ENCODE results near the gene FOXJ3. TPM values are rescaled to one million over a fixed set of nuclear protein-coding genes. Genes with fewer than 3 reads are reported as not detected.

FOXJ3 gene
- total RNA-seq, 2 donors from 2014 or later = 36.7 to 38.6 TPM

GRCh38 chr1:42267904-42268303 lies 67.1 kb downstream of the FOXJ3 start:
- no peaks in the 10 kb centered on the region for H3K27me3 ChIP-seq

DNA sequence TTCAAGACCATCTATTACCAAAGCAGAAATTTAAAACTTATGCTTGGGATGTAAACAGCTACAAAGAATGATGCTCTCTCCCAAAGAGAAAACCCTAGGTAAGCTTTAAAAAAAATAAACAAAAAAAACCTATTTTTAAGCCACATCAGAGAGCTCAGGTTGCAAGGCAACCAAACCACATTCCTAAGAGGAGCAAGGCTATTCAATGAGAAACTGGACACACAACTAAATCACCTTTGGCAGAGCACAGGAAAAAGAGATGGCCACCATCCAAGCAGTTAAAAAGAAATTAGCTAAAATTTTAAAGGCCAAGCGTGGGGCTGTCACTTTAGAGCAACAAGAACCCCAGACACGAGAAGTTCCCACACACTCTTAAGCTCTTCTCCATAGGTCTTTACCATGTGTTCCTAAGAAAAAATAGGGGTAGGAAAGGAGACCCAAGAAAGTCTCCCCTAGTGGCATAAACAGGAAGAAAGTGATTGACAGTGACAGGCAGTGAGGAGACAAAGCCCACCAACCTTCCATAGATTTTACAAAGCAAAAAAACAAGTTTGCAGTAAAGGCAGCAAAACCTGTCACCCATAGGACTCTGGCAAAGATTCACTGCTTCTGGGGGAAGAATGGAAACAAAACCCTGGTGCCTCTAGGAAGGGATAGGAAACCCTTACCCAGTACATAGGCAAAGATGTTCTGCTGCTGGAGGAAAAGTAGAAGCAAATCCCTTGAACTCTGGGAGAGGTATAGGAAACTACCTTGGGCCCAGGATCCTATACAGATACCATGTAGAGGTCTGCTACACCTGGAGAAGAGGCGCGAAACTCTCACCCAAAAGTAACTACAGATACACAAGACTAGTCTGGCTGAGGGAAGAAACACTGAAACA lies 68.5 kb downstream of the FOXJ3 start:
- TF ChIP-seq, protein P1, sequence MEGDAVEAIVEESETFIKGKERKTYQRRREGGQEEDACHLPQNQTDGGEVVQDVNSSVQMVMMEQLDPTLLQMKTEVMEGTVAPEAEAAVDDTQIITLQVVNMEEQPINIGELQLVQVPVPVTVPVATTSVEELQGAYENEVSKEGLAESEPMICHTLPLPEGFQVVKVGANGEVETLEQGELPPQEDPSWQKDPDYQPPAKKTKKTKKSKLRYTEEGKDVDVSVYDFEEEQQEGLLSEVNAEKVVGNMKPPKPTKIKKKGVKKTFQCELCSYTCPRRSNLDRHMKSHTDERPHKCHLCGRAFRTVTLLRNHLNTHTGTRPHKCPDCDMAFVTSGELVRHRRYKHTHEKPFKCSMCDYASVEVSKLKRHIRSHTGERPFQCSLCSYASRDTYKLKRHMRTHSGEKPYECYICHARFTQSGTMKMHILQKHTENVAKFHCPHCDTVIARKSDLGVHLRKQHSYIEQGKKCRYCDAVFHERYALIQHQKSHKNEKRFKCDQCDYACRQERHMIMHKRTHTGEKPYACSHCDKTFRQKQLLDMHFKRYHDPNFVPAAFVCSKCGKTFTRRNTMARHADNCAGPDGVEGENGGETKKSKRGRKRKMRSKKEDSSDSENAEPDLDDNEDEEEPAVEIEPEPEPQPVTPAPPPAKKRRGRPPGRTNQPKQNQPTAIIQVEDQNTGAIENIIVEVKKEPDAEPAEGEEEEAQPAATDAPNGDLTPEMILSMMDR (IDR thresholded peaks at IDR 0.05) = no peak

More at GRCh38 chr1:42267904-42268303, 67.1 kb downstream of the FOXJ3 start:
- H3K4me1 ChIP-seq = peaks cover 0 to 22% of the 10 kb centered on the region in 2 donors
- no peak overlapping the region for H3K27ac ChIP-seq
- no peaks in the 10 kb centered on the region for H3K36me3 ChIP-seq
- H3K9me3 ChIP-seq = no peaks in the 10 kb centered on the region
- DNase-seq (ENCODE audit: low spot score) = no peak
- H3K4me3 ChIP-seq = no peak overlapping the region
- TF ChIP-seq, protein P1 (IDR thresholded peaks at IDR 0.05) = no peak

GRCh38 chr1:42264511-42265190 lies 70.4 kb downstream of the FOXJ3 start:
- H3K4me1 ChIP-seq = peaks cover 0 to 27% of the 10 kb centered on the region in 2 donors
- DNase-seq (ENCODE audit: low spot score) = no peak
- no peaks in the 10 kb centered on the region for H3K36me3 ChIP-seq
- no peaks in the 10 kb centered on the region for H3K27me3 ChIP-seq
- TF ChIP-seq, protein P1 (IDR thresholded peaks at IDR 0.05) = no peak
- H3K4me3 ChIP-seq = no peak overlapping the region
- H3K9me3 ChIP-seq = no peaks in the 10 kb centered on the region
- no peak overlapping the region for H3K27ac ChIP-seq

More for the DNA sequence above, 68.5 kb downstream of the FOXJ3 start:
- no peaks in the 10 kb centered on the region for H3K36me3 ChIP-seq
- no peaks in the 10 kb centered on the region for H3K27me3 ChIP-seq
- DNase-seq (ENCODE audit: low spot score) = no peak
- H3K9me3 ChIP-seq = no peaks in the 10 kb centered on the region
- no peak overlapping the region for H3K27ac ChIP-seq
- peaks cover 0 to 16% of the 10 kb centered on the region in 2 donors for H3K4me1 ChIP-seq
- H3K4me3 ChIP-seq = no peak overlapping the region

DNA sequence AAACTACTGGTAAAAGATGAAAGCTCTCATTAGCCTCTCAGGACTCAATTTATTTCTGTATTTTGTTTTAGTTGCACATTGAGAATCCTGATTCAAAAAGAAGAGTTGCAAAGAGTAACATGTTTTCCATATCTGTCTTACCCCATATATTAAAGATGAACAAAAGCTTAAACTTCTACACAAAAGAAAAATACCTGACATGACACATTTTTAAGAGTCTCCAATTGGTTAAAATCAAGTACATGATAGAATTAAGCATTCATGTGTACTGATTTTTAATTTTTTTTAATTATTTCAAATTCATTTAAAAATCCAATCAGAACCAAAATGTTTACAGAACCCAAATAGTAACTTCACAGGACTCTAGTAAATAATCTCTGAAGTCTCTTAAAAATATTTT lies 72.0 kb downstream of the FOXJ3 start:
- TF ChIP-seq, protein P1 (IDR thresholded peaks at IDR 0.05) = no peak
- Histone ChIP-seq H3K27me3 (no peaks in the 10 kb centered on the region), H3K36me3 (no peaks in the 10 kb centered on the region), H3K9me3 (no peaks in the 10 kb centered on the region), H3K4me3 (no peak overlapping the region), H3K27ac (no peak overlapping the region), H3K4me1 (peaks cover 0 to 41% of the 10 kb centered on the region in 2 donors)
- DNase-seq (ENCODE audit: low spot score) = no peak

DNA sequence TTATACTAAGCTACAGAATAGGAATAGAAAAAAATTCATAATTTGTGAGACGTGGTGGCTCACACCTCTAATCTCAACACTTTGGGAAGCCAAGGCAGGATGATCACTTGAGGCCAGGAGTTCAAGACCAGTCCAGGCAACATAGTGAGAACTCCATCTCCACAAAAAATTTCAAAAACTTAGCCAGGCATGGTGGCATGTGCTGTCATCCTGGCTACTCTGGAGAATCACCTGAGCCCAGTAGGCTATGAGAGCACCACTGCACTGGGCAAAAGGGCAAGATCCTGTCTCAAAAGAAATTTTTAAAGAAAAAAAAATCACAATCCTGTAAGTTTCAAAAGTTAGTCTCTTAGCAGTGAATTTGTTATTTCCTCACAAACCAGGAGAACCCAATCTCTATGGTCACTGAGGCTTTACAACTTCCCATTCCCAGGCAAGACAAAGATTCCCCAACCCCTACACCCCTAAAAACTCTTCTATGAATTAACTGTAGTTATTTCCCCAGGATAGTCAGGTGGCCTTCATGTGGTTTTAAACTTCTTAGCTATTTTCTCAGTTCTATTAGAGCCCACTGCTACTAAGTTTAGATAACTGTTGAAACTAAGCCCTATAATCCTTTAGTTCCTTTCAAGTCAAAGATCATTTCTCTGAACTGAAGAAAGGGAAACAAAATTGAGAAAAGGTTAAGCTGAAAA lies 74.5 kb downstream of the FOXJ3 start:
- H3K27ac ChIP-seq = no peak overlapping the region
- DNase-seq (ENCODE audit: low spot score) = no peak
- TF ChIP-seq, protein P1 (IDR thresholded peaks at IDR 0.05) = no peak
- H3K27me3 ChIP-seq = no peaks in the 10 kb centered on the region
- H3K36me3 ChIP-seq = no peaks in the 10 kb centered on the region
- peaks cover 0 to 31% of the 10 kb centered on the region in 2 donors for H3K4me1 ChIP-seq
- H3K9me3 ChIP-seq = no peaks in the 10 kb centered on the region
- H3K4me3 ChIP-seq = no peak overlapping the region
